GM12872 (cell line): ENCODE measurements around the gene CA7.

Source experiments
- TF ChIP-seq, protein P1 (sequence below): IDR thresholded peaks from 3 replicates; pipeline ENCODE4 v1.5.1; 2011; ENCODE audit warnings: low read depth, mild to moderate bottlenecking, low read length, moderate library complexity; ENCODE audit not compliant: insufficient read depth

Gene CA7

DNA sequence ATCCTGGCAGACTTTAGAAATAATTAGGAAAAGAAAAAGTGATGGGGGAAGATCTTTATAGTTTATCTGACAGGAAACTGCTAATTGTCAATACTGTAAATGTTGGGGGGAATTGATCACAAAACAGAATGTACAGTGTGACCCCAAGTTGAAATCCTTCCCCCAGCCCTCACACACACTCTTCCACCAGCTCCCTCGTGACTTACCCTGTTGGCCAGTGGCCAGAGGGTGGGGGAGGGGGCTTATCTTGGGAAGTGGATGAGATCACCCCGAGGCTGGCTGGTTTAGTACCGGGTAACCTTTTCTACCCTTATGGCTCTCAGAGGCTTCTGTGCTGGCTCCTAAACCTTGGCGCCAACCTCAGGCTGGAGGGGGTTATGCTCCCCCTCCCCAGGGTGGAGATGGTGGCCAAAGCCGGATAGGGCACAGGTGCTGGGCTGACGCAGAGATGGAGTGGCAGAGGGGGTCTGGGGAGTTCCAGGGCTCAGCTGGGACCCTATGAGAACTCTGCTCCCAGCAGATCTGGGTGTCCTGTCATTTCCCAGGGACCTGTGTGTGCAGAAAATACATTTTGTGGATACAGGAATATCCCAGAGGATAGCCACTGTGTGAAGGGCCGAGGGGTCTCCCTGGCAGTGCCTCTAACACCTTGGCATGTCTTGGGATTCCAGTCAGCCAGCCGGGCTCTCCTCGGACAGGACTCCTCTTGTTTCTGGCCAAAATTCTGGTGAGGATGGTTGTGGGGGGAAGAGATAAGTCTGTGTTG is 55.9 kb downstream of the CA7 start:
- TF ChIP-seq, protein P1, sequence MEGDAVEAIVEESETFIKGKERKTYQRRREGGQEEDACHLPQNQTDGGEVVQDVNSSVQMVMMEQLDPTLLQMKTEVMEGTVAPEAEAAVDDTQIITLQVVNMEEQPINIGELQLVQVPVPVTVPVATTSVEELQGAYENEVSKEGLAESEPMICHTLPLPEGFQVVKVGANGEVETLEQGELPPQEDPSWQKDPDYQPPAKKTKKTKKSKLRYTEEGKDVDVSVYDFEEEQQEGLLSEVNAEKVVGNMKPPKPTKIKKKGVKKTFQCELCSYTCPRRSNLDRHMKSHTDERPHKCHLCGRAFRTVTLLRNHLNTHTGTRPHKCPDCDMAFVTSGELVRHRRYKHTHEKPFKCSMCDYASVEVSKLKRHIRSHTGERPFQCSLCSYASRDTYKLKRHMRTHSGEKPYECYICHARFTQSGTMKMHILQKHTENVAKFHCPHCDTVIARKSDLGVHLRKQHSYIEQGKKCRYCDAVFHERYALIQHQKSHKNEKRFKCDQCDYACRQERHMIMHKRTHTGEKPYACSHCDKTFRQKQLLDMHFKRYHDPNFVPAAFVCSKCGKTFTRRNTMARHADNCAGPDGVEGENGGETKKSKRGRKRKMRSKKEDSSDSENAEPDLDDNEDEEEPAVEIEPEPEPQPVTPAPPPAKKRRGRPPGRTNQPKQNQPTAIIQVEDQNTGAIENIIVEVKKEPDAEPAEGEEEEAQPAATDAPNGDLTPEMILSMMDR, result no peak

DNA sequence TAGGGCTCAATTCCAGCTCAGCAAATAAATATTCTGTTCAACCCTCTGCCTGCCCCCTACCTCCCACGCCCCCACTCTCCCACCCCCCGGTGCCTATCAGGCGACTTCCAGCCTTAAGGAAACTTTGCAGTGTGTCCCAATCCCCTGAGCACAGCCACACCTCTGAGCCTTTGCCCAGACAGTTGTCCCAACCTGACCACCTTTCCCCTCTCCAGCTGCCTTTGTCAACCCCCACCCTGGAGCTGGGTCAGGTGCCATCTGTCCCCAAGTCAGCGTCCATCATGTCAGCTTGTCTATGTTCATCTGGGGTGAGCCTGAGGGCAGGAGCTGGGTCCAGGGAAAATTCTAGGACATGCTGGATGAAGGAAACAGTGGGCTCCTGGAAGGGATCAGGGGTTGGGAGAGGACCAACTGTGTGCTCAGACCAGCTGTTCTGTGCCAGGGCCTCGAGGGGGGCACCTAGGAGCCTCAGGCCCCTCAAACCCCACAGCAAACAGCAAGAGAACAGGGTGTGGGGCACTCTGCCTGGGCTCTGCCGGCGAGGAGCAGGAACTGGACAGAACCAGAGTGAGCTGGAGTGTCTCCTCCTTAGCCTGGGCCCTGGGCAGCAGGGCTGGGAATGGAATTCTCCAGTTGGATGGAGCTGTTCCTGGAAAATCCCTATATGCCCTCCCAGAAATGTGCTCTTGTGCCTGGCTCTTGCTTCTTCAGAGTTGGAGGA is 56.7 kb downstream of the CA7 start:
- TF ChIP-seq, protein P1, result no peak

GRCh38 chr16:66901626-66902025 is 57.4 kb downstream of the CA7 start:
- TF ChIP-seq, protein P1, result no peak

GRCh38 chr16:66902648-66903543 is 58.7 kb downstream of the CA7 start:
- TF ChIP-seq, protein P1, result no peak
